CD4-positive, alpha-beta T cell treated with Interleukin-4 for 4 hours (primary cell): Measurements from ENCODE around the gene CCDC33.

ENCODE experiments used
- DNase-seq: peaks from one replicate; pipeline ENCODE4 v3.0.0-alpha.2; 2020

The CCDC33 gene

DNA sequence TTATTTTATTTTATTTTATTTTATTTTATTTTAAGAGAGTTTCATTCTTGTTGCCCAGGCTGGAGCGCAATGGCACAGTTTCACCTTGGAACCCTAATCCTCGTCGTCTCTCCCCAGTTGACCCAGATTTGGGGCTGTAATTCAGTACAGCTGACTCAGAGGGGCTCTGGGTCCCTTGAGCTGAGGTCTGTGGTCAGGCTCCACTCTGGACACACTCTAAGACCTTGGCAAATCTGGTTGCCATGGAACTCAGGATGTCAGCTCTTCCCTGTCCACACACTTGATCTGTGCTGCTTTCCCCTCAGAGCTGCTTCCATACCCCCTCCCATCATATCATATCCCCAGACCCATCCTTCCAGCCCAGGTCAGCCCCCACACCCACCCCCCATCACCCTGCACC, 132.0 kb downstream of the CCDC33 start:
- no peak for DNase-seq

DNA sequence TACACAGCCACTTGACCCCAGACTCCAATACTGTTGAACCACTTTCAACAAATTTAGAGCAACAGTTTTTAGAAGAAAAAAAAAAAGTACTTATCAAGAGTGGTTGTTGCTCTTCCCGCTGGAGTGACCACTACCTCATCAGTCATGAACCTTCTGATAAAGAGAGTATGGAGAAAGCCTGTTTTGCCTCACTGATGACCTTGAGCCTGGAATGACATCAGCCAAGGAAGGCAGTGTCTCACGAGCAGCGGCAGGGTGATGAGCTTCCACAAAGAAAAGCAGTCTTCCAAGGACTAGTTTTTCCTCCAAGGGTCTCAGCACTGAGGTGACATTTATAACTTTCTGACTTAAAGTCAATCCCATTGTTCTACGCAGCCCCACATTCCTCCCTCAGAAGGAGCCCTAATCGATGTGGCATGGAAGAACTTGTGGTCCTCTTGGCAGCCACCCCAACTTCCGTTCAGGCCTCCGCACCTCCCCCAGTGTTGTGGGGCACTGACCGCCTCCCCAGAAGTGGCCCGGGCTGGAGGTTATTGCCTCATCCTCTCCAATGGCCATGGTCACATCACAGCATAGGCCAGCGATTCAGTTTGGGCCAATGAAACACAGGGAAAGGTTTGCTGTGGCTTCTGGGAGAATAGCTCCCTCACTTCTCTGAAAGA, 133.1 kb downstream of the CCDC33 start:
- no peak for DNase-seq

DNA sequence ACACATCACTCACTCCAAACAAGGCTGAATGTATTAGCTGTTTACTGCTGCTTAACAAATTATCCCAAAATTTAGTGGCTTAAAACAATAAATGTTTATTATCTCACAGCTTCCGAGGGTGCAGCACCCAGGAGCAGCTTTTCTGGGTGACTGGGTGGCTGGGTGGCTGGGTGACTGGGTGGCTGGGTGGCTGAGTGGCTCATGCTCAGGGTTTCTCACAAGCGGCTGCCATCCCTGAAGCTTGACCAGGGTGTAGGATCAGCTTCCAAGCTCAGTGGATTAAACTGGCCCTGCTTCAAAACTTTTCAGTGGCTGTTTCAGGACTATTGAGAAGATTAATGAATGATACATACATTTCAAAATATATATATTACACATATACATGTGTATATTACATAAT, 133.6 kb downstream of the CCDC33 start:
- DNase-seq = no peak

DNA sequence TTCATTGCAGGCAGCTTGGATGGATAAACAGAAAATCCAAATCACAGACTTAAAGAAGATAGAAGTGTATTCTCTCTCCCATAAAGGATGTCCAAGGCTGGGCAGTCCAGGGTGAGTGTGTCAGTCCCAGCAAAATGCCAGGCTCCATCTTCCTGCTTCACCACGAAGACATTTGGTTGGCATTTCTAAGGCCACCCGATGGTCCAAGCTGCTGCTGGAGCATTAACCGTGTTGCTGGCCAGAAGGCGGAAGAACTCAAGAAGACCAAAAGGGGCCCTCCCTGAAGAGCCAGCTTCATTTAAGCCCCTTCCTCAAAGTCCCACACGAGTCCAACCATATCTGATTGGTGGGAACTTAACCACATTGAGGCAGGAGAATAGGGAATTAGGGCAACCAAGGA, 134.3 kb downstream of the CCDC33 start:
- DNase-seq = no peak

DNA sequence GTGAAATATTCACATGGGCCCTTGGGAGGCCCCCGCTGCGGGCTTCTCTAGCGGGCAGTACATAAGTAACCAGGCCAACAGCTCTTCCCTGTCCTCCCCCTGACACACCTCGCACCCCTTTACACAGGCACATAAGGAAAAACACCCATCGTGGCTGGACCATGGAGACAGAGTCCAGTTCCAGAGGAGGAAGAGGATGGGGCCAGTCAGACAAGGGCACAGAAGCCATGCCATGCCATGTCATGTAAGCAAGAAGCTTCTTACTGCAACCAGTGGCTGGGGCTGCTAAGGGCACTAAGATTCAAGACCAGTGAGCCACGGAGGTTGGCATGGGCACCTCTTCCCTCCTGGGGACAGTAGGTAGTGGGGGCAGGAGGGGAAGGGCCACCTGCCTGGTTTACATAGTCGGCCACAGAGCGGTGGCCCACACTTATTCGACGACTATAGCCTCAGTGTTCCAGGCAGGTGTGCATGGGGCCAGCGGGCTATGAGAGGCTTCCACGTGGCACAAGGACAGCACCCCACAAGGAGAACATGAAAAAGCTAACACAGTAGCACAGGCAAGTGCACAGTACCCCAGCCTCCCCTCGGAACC, 137.0 kb downstream of the CCDC33 start:
- DNase-seq = no peak

DNA sequence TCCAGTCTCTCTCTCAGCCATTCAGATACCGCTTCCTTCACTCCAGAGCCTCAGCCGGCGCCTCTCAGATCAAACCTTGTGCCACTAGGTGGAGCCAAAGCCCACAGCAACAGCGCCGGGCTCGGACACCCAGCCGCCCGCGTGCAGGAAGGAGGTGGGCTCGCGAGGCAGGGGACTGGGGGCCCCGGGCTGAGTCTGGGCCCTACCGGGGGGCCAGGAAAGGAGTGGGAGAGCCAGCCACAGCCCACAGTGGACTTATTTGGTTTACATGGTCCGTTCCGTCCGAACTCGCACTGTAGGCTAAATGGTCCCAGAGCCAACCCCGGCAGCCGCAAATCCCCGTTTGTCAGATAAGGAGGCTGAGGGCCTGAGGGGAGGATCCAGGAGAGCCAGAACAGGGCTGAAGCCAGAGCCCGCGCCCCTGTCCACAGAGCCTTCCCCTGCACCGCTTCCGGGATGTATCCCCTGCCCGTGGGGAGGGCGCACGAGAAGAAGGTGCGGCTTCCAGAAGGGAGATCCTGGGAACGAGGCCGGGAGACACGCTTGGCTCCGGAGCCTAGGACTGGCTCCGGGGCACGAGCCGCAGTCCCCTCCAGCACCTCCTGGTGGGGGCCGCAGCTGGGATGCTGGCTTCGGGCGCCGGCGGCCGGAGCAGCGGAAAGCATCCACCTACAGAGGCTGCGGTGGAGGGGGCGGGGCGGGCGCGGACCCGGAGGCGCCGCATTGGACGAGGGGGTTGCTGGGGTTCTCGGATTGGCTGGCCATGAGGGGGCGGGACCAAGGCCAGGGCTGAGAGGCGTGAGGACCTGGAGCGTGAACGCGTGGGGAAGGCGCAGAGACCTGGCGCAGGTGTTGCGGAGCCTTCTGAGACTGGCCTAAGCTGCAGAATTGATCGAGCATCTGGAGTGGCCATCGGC, 137.9 kb downstream of the CCDC33 start:
- peak; percentile 92 for DNase-seq

DNA sequence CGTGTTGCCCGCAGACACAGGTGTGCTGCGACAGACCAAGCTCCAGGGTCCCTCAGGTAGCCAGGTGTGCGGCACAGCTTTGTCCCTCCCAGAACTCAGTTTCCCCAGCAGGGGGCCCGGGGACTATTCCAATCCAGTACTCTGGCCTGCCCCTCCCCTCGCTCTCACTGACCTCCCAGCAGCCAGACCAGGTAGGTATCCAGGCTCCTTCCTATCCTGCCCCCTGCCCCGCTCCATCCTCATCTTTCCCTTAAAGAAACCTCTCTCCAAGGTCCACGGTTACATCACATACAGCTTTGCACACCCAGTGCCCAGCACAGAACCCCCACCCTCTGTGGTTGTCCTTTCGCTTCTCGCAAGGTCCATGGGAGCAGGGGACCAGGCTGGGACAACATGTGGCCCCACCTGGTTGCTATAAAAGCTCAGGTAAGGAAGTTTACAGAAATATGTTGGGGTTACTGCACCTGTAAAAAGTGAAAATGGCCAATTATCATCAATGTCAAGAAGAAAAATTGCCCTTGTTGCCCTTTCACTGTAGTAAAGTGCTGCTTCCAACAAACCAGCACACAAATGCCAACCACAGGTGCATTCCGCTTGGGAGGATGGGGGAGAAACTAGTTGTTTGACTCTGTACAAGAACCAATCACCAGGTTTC, 138.6 kb downstream of the CCDC33 start:
- no peak for DNase-seq

DNA sequence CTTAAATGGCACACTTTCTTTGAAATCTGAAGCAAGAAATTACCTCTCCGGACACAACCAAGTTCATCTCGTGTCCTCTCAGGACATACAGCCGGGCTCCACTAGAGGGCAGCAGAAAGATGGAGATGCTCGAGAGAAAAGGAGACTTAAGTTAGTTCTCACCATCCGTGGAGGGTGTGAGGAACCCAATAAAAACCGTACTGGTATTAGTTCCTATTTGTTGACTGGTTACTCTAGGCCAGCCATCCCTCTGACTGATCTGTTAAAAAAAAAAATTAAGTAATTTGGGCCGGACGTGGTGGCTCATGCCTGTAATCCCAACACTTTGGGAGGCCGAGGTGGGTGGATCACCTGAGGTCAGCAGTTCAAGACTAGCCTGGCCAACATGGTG, 139.2 kb downstream of the CCDC33 start:
- DNase-seq = peak; percentile 84

DNA sequence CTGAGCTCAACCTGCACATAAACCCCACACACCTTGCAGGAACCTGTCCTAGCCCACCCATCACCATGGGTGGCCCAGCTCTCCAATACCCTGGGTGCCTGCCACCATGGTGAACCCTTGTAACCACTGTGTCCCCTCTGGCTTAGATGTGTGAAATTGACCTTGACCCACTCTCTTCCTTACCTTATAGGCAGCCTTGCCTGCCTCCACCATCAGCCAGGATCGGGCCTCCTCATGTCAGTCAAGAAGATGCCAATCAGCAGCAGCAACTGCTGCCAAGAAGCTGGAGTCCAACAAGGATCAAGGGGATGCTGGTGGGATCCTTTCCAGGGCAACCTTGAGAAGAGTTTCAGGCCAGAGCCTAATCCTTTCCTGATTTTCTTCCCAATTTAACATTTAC, 140.1 kb downstream of the CCDC33 start:
- no peak for DNase-seq

DNA sequence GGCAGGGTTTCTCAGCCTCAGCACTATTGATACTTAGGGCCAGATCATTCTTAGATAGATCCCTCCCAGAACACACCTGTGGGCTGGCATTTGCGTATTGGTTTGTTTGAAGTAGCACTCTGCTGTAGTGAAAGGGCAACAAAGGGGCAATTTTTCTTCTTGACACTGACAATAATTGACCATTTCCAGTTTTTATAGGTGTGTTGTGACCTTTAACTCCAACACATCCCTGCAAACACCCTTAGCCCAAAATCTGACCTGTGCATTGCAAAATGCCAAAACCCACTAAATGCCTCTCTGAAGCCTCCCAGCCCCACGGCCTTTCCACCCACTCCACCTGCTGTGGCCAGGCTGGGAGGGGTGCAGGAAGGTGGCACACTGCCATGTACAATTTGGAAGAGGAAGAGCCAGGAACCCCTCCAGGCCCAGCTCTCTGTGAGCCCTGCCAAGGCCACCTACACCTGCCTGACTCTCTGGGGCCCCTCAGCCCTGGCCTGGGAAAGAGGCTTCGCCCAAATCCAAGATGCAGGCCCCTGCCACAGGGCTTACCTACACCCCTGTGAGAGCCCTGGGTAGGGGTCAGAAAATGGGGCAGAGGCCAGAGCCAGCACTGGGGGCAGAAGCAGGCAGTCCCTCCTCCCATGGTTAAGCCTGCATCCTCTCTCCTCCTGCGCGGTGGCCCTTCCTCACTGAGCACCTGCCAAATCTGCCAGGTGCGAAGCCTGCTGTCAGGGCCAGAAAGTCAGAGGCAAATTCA, 140.9 kb downstream of the CCDC33 start:
- DNase-seq = no peak

DNA sequence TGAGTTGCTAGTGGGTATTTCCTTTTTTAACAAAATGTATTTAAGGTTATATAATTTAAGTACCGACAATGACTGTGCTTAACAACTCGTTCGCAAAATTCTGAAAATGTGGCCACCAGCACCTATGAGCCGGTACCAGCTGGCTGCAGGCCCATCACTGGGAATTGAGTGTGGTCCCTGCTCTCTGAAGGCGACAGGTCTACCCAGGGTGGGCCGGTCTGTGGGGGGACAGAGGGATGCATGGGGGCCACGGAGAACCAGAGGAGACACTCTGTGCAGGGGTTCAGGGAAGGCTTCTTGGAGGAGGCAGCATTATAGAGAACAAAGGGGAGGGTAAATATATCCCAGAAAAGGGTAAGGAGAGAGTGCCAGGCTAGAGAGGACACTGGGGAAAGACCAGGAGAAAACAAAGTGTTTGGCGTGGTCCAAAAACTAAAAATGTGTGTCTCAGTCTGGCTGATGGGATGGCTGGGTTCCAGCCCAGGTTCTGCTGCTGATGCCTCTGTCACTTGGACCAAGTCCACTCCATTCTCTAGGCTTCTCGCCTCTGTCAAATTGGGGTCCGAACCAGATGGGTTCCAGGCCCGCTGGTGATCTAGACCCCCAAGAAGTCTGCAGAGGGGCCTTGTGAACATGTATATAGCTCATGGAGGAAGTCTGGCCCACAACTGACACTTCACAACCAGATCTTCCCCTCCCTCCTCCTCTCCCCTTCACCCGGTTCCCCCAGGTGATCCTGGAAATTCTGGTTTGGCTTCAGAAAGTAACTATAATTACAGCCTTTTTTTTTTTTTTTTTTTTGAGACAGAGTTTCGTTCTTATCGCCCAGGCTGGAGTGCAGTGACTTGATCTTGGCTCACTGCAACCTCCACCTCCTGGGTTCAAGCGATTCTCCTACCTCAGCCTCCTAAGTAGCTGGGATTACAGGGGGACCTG, 142.0 kb downstream of the CCDC33 start:
- no peak for DNase-seq

DNA sequence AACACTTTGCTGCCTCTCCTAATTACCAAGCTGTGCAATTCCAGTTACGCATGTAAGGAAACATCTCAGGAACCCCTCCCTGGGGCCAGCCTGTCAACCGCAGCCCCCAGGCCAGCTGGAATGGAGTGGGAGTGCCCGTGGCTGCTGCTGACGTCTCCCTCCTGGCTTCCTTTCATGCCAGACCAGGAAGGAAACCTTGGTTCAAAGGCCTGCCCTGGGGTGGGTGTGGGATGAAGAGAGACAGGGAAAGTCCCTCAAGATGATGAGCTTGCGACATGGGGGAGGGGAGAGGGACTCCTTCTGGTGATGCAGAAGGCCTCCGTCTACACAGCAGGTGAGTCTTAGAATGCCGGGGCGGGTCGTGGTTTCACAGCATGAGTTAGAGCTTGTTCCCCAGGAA, 142.7 kb downstream of the CCDC33 start:
- DNase-seq = no peak

DNA sequence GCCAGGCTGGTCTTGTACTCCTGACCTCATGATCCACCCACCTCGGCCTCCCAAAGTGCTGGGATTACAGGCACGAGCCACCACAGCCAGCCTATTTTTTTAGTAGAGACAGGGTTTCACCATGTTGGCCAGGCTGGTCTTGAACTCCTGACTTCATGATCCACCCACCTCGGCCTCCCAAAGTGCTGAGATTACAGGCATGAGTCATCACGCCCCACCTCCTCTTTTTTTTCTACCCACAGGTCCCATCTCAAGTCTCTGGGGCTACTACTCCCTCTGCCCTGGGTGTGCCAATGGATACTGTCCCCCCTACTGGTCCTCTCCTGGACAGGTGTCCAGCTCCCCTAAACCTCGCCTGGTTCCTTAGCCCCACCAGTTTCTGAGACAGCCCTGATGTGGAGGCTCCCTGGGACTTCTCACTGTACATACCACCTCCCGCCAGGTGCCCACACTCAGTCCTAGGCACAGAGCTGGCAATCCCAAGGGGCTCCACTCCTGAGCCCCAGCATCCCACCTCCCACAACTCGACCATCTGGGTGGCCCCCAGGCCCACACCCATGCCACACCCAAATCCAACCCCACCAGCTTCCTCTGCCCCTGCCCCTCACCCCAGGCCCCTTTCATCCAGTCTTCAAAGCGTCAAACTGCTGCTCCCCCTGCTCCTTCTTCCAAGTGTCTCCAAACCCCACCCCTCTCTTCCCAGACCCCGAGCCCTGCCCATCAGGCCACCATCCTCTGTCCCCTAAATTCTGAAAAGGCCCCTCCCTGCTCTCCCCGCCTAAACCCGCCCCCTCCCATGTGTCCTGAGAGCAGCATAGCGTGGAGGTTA, 144.4 kb downstream of the CCDC33 start:
- DNase-seq = no peak

DNA sequence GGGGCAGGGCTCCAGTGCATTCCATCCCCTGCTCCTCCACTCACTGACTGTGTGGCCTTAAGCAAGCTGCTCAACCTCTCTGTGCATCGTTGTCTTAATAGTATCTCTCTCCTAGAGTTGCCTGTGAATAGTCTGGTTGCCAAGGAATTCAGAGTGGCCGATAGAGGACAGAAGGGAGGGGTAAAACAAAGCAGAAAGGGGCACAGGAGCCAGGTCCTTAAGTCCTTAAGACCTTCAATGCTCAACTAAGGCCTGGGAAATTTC, 145.0 kb downstream of the CCDC33 start:
- no peak for DNase-seq

DNA sequence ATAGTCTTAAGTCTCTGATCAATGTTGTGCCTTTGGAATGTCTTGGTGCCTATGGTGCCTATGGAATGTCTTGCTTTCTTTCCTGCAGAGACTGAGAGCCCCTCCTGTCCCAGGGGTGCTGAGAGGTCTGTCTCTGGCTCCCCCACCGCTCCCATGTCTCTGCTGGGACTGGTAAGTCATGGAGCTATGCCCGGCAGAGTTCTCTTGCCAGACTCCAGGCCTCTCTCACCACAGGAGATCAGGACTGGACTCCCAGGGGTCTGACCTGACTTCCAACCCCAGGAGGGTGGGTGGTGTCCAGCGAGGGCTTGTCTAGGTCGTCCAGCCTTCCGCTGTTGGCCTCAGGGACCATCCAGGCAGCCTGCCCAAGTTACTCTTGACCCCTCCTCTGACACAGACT, 145.4 kb downstream of the CCDC33 start:
- no peak for DNase-seq

DNA sequence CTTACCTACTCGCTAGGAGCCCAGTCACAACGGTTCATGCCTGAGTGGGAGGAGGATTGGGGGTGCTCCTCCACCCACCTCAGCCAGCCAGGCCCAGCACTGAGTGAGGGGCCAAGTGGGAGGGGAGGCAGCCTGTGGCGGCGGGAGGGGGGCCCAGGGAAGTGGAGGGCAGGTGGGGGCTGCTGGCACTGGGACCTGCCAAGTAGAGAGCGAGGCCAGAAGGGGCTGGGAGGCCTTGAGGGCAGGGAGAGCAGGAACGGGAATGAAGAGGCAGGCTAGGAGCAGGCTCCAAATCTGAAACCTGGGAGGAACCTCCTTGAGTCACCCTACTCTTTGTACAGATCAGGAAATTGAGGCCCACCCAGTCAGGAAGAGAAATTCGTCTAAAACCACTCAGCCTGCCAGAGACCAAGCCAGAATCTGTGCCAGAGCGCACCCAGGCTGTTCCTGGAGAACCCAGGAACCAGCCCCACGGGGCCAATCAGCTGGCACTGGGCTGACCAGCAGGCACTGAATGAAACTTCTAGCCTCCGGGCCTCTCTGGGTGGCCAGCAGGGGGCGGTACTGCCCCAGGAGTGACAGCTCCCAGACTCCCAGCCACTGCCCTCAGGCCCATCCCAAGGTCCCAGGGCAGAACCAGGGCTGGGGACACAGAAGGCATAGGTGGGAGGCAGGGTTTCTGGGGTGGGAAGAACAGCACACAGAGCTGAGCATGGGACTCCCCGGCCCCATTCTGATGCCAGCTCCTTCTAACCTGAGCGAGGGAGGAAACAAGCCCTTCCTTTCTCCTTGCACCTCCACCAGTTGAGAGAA, 146.1 kb downstream of the CCDC33 start:
- peak; percentile 65 for DNase-seq

DNA sequence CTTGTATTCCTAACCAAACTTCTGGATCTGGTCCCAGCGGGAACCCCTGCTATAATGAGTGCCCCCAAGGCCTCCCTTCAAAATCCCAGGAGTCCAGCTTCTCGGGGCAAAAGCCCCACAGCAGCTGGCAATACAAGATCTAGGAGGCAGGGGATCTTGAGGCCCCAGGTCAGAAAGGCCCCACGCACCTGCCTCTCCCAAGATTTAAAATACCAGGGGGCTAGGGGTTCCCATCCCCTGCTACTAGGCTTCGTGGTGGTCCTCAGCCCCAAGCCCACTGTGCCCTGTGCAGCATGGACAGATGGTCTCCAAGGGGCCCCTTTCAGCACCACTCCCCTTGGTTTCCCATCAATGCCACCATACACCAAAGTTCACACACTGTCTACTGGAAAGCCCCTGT, 147.2 kb downstream of the CCDC33 start:
- DNase-seq = no peak

DNA sequence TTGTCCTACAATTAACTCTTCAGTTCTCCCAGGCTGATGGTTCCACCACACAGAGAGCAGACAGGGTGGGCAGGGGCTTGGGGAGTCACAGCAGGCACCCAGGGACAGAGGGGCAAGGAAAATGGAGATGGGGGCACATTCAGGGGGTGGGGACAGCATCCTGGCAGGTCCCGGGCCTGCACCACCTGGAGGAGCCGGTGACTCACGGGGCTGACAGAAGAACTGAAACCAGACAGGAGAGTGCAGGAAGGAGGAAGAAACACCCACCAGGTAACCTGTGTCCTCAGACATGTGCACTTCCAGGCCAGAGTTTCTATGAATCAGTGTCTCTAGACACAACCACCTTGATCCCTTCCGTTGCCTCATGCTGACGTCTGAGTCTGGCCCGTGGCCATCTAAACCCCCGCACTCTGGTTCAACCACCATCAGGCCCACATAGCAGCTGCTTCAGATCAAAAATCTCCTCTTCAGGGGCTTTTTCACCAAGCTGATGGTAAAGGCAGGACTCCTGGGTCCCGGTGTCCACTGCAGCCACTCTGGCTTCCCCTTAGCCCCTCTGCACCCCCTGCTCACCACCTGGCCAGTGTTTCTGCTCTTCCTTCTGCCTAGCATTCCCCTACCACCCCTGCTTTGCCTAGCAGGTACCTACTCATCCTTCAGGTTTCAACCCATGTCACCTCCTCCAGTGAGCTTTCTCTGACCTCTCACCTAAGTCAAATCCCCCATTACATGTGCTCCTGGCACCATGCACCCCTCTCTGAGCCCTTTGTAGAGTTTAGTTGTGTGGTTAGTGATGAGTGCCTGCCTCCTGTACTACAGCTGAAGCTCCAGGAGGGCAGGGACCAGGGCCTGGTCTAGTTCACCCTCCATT, 147.8 kb downstream of the CCDC33 start:
- DNase-seq = peak; percentile 60

DNA sequence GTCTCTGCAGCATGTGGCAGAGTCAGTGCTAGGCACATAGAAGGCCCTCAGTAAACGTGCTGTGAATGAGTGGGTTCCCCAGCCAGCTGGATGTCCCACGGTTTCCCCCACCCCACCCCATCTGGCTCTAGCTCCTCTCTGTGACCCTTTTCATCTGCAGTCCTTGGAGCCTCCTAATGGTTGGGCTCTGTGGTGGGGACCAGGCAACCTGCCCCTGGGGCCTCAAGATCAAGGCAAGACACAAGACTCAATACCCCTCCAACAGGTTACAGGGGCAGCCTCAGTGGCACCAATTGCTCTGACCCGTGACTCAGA, 148.4 kb downstream of the CCDC33 start:
- no peak for DNase-seq
